ENCODE data around the gene ATOH8.

The ATOH8 gene

DNA sequence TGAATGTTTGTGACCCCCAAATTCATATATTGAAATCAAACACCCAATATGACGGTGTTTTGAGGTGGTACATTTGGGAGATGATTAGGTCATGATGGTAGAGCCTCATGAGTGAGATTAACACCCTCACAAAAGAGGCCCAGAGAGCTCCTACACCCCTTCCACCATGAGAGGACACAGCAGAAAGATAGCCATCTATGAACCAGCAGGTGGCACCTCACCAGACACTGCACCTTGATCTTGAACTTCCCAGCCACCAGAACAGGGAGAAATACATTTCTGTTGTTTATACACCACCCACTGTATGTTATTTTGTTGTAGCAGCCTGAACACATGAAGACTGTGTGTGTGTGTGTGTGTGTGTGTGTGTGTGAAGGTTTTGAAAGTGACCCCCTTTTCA, 76.9 kb downstream of the ATOH8 start:
- Histone ChIP-seq H3K27ac (ENCODE audit: low read depth, low read length) (no peak overlapping the region), H3K4me1 (ENCODE audit: control insufficient read depth, insufficient read depth, low read length) (no peaks in the 10 kb centered on the region), H3K27me3 (ENCODE audit: control insufficient read depth, insufficient read depth, low read length) (no peaks in the 10 kb centered on the region), H3K9ac (ENCODE audit: low read length) (no peak overlapping the region), H3K36me3 (ENCODE audit: control insufficient read depth, insufficient read depth, low read length) (no peaks in the 10 kb centered on the region), H3K4me3 (ENCODE audit: low read length) (no peak overlapping the region)

- Histone ChIP-seq H3K4me1 (ENCODE audit: control insufficient read depth, insufficient read depth, low read length) (no peaks in the 10 kb centered on the region), H3K9ac (ENCODE audit: low read length) (no peak overlapping the region), H3K36me3 (ENCODE audit: control insufficient read depth, insufficient read depth, low read length) (no peaks in the 10 kb centered on the region), H3K27me3 (ENCODE audit: control insufficient read depth, insufficient read depth, low read length) (no peaks in the 10 kb centered on the region), H3K27ac (ENCODE audit: low read depth, low read length) (no peak overlapping the region), H3K4me3 (ENCODE audit: low read length) (no peak overlapping the region)
These were observed 77.9 kb downstream of the ATOH8 start for GRCh38 chr2:85831735-85832134.

DNA sequence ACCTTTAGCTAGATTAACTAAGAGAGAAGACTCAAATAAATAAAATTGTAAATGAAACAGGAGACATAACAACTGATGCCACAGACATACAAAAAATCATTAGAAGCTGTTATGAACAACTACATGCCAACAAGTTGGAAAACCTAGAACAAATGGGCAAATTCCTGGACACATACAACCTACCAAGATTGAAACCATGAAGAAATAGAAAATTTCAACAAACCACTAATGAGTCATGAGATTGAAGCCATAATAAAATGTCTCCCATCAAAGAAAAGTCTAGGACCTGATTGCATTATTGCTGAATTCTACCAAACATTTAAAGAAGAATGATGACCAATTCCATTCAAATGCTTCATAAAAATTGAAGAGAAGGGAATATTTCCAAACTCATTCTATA, 80.7 kb downstream of the ATOH8 start:
- Histone ChIP-seq H3K9ac (ENCODE audit: low read length) (no peak overlapping the region), H3K36me3 (ENCODE audit: control insufficient read depth, insufficient read depth, low read length) (no peaks in the 10 kb centered on the region), H3K27ac (ENCODE audit: low read depth, low read length) (no peak overlapping the region), H3K27me3 (ENCODE audit: control insufficient read depth, insufficient read depth, low read length) (no peaks in the 10 kb centered on the region), H3K4me1 (ENCODE audit: control insufficient read depth, insufficient read depth, low read length) (no peaks in the 10 kb centered on the region), H3K4me3 (ENCODE audit: low read length) (no peak overlapping the region)

Measured in rectal smooth muscle tissue (tissue), 1 donor.